Mammary epithelial cell (primary cell): ENCODE measurements around the gene MAB21L2.

Experiments used
- CTCF ChIP-seq, 2 donors: IDR thresholded peaks in 1 of 2; conservative IDR thresholded peaks in 1 of 2; 2 replicates each; pipeline ENCODE4 v1.5.1; 2011 to 2012; ENCODE audit warnings: inconsistent platforms in 2 of 2, low read length in 2 of 2, mild to moderate bottlenecking in 2 of 2, control low read depth in 1 of 2, low read depth in 1 of 2; ENCODE audit not compliant: insufficient read depth in 1 of 2; ENCODE audit errors: extremely low read depth in 1 of 2
- EZH2 ChIP-seq: IDR thresholded peaks from 2 replicates; pipeline ENCODE4 v1.6.1; 2012; ENCODE audit warnings: low read length, inconsistent platforms, borderline replicate concordance

GRCh38 chr4:150582146-150582872 is at the start of gene MAB21L2:
- TF ChIP-seq CTCF (conservative IDR thresholded peaks at IDR 0.05 in 1 of 2, IDR thresholded peaks at IDR 0.05 in 1 of 2; ENCODE audit: extremely low read depth in 1 of 2, insufficient read depth in 1 of 2, low read depth in 1 of 2, low read length in 2 of 2) = no peak
- no peak for TF ChIP-seq EZH2
